ENCODE results near the gene RIN1.

The RIN1 gene

GRCh38 chr11:66347425-66348276 lies 11.4 kb upstream of the RIN1 start, which contains the start of gene B4GAT1:
B4GAT1 (minus strand) TSS chr11:66347629; CDS start chr11:66347545, 84 bp downstream.
- Histone ChIP-seq H3K4me3 (ENCODE audit: low read length) (peak within 1 kb of the TSS; percentile 92), H3K36me3 (ENCODE audit: control insufficient read depth, insufficient read depth, low read length, severe bottlenecking) (no peaks in the 10 kb centered on the region), H3K27me3 (replicated peaks; ENCODE audit: control insufficient read depth, insufficient read depth, low read length) (no peaks in the 10 kb centered on the region), H3K9ac (ENCODE audit: low read length) (peak within 1 kb of the TSS; percentile 94), H3K4me1 (ENCODE audit: control insufficient read depth, insufficient read depth, low read length) (peaks cover 41% of the 10 kb centered on the region), H3K9me3 (ENCODE audit: control insufficient read depth, low read length) (no peaks in the 10 kb centered on the region)
- DNase-seq (ENCODE audit: low read depth), result peak; percentile 90

- Histone ChIP-seq H3K27me3 (replicated peaks; ENCODE audit: control insufficient read depth, insufficient read depth, low read length) (no peaks in the 10 kb centered on the region), H3K9me3 (ENCODE audit: control insufficient read depth, low read length) (no peaks in the 10 kb centered on the region), H3K4me1 (ENCODE audit: control insufficient read depth, insufficient read depth, low read length) (peaks cover 41% of the 10 kb centered on the region), H3K4me3 (ENCODE audit: low read length) (peak overlapping the region; percentile 92), H3K9ac (ENCODE audit: low read length) (peak overlapping the region; percentile 94), H3K36me3 (ENCODE audit: control insufficient read depth, insufficient read depth, low read length, severe bottlenecking) (peaks cover 6% of the 10 kb centered on the region)
- peak; percentile 41 for DNase-seq (ENCODE audit: low read depth)
Observed at GRCh38 chr11:66346476-66347424, 10.5 kb upstream of the RIN1 start.

- H3K9me3 ChIP-seq (ENCODE audit: control insufficient read depth, low read length), result no peaks in the 10 kb centered on the region
- H3K27me3 ChIP-seq (replicated peaks; ENCODE audit: control insufficient read depth, insufficient read depth, low read length), result no peaks in the 10 kb centered on the region
- H3K4me1 ChIP-seq (ENCODE audit: control insufficient read depth, insufficient read depth, low read length), result peaks cover 41% of the 10 kb centered on the region
- peak overlapping the region; percentile 94 for H3K9ac ChIP-seq (ENCODE audit: low read length)
- peak overlapping the region; percentile 92 for H3K4me3 ChIP-seq (ENCODE audit: low read length)
- H3K36me3 ChIP-seq (ENCODE audit: control insufficient read depth, insufficient read depth, low read length, severe bottlenecking), result peaks cover 20% of the 10 kb centered on the region
- no peak for DNase-seq (ENCODE audit: low read depth)
Observed at GRCh38 chr11:66345316-66345649, 9.0 kb upstream of the RIN1 start.

GRCh38 chr11:66344550-66345315 lies 8.5 kb upstream of the RIN1 start, which contains the start of gene BRMS1:
BRMS1 (minus strand) TSS chr11:66345104; CDS start chr11:66342234, 2,870 bp downstream.
- peak within 1 kb of the TSS; percentile 92 for H3K4me3 ChIP-seq (ENCODE audit: low read length)
- H3K36me3 ChIP-seq (ENCODE audit: control insufficient read depth, insufficient read depth, low read length, severe bottlenecking), result peaks cover 25% of the 10 kb centered on the region
- no peaks in the 10 kb centered on the region for H3K9me3 ChIP-seq (ENCODE audit: control insufficient read depth, low read length)
- peak within 1 kb of the TSS; percentile 94 for H3K9ac ChIP-seq (ENCODE audit: low read length)
- no peaks in the 10 kb centered on the region for H3K27me3 ChIP-seq (replicated peaks; ENCODE audit: control insufficient read depth, insufficient read depth, low read length)
- peaks cover 41% of the 10 kb centered on the region for H3K4me1 ChIP-seq (ENCODE audit: control insufficient read depth, insufficient read depth, low read length)
- DNase-seq (ENCODE audit: low read depth), result peak; percentile 98

- no peak for DNase-seq (ENCODE audit: low read depth)
- Histone ChIP-seq H3K4me1 (ENCODE audit: control insufficient read depth, insufficient read depth, low read length) (peaks cover 33% of the 10 kb centered on the region), H3K9ac (ENCODE audit: low read length) (peak overlapping the region; percentile 94), H3K4me3 (ENCODE audit: low read length) (peak overlapping the region; percentile 92), H3K36me3 (ENCODE audit: control insufficient read depth, insufficient read depth, low read length, severe bottlenecking) (peaks cover 38% of the 10 kb centered on the region), H3K9me3 (ENCODE audit: control insufficient read depth, low read length) (no peaks in the 10 kb centered on the region), H3K27me3 (replicated peaks; ENCODE audit: control insufficient read depth, insufficient read depth, low read length) (no peaks in the 10 kb centered on the region)
Observed at GRCh38 chr11:66343176-66343575, 6.9 kb upstream of the RIN1 start.

GRCh38 chr11:66341502-66342126 lies 5.4 kb upstream of the RIN1 start:
- Histone ChIP-seq H3K4me3 (ENCODE audit: low read length) (no peak overlapping the region), H3K36me3 (ENCODE audit: control insufficient read depth, insufficient read depth, low read length, severe bottlenecking) (peaks cover 41% of the 10 kb centered on the region), H3K9ac (ENCODE audit: low read length) (no peak overlapping the region)

GRCh38 chr11:66340596-66341501 lies 4.6 kb upstream of the RIN1 start:
- Histone ChIP-seq H3K36me3 (ENCODE audit: control insufficient read depth, insufficient read depth, low read length, severe bottlenecking) (peaks cover 41% of the 10 kb centered on the region), H3K4me1 (ENCODE audit: control insufficient read depth, insufficient read depth, low read length) (peaks cover 31% of the 10 kb centered on the region), H3K4me3 (ENCODE audit: low read length) (no peak overlapping the region), H3K9ac (ENCODE audit: low read length) (no peak overlapping the region), H3K9me3 (ENCODE audit: control insufficient read depth, low read length) (no peaks in the 10 kb centered on the region), H3K27me3 (replicated peaks; ENCODE audit: control insufficient read depth, insufficient read depth, low read length) (no peaks in the 10 kb centered on the region)
- no peak for DNase-seq (ENCODE audit: low read depth)

More at GRCh38 chr11:66341502-66342126, 5.4 kb upstream of the RIN1 start:
- DNase-seq (ENCODE audit: low read depth), result no peak
- Histone ChIP-seq H3K9me3 (ENCODE audit: control insufficient read depth, low read length) (no peaks in the 10 kb centered on the region), H3K4me1 (ENCODE audit: control insufficient read depth, insufficient read depth, low read length) (peaks cover 32% of the 10 kb centered on the region), H3K27me3 (replicated peaks; ENCODE audit: control insufficient read depth, insufficient read depth, low read length) (no peaks in the 10 kb centered on the region)

- Histone ChIP-seq H3K4me3 (ENCODE audit: low read length) (no peak overlapping the region), H3K36me3 (ENCODE audit: control insufficient read depth, insufficient read depth, low read length, severe bottlenecking) (peaks cover 41% of the 10 kb centered on the region), H3K27me3 (replicated peaks; ENCODE audit: control insufficient read depth, insufficient read depth, low read length) (no peaks in the 10 kb centered on the region), H3K9ac (ENCODE audit: low read length) (no peak overlapping the region), H3K9me3 (ENCODE audit: control insufficient read depth, low read length) (no peaks in the 10 kb centered on the region), H3K4me1 (ENCODE audit: control insufficient read depth, insufficient read depth, low read length) (peaks cover 32% of the 10 kb centered on the region)
- no peak for DNase-seq (ENCODE audit: low read depth)
Observed at GRCh38 chr11:66339686-66340483, 3.7 kb upstream of the RIN1 start.

- Histone ChIP-seq H3K27me3 (replicated peaks; ENCODE audit: control insufficient read depth, insufficient read depth, low read length) (no peaks in the 10 kb centered on the region), H3K4me1 (ENCODE audit: control insufficient read depth, insufficient read depth, low read length) (peaks cover 34% of the 10 kb centered on the region), H3K36me3 (ENCODE audit: control insufficient read depth, insufficient read depth, low read length, severe bottlenecking) (peaks cover 41% of the 10 kb centered on the region)
Observed at GRCh38 chr11:66339162-66339675, 3.0 kb upstream of the RIN1 start.

More at GRCh38 chr11:66339162-66339675, 3.0 kb upstream of the RIN1 start:
- H3K9me3 ChIP-seq (ENCODE audit: control insufficient read depth, low read length), result no peaks in the 10 kb centered on the region
- H3K4me3 ChIP-seq (ENCODE audit: low read length), result no peak overlapping the region
- H3K9ac ChIP-seq (ENCODE audit: low read length), result no peak overlapping the region
- DNase-seq (ENCODE audit: low read depth), result no peak

All from adipocyte (in vitro differentiated cells).